GM12873 (cell line): ENCODE results near the gene ERCC1.

Source experiments
- TF ChIP-seq, protein P1 (sequence below): IDR thresholded peaks from 2 replicates; pipeline ENCODE4 v1.5.1; 2012; ENCODE audit warnings: low read depth, mild to moderate bottlenecking, moderate library complexity, low read length, control low read depth; ENCODE audit not compliant: insufficient read depth; ENCODE audit errors: missing control alignments

Gene ERCC1

DNA sequence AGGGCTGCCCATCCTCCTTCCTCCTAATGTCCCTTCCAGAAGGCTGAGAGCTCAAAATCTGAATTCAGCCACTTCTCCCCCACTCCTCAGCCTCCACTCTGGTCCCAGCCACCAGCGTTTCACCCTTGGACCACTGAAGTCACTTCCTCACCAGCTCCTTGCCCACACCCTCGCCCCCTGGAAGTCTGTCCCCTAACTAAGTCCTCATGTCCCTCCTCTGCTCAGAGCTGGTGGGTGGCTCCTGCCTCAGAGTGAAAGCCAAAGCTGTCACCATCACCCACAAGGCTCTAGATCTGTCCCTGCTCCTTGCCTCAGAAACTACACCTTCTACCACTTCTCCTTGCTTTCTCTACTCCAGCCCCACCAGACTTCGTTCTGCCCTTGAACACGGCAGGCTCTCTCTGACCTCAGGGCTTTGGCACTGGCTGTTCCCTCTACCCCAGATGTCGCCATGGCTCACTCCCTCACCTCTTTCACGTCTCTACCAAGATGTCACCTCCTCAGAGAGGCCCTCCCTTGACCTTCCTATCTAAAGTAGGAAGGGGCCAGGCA, 1.7 kb downstream of the ERCC1 start:
- TF ChIP-seq, protein P1, sequence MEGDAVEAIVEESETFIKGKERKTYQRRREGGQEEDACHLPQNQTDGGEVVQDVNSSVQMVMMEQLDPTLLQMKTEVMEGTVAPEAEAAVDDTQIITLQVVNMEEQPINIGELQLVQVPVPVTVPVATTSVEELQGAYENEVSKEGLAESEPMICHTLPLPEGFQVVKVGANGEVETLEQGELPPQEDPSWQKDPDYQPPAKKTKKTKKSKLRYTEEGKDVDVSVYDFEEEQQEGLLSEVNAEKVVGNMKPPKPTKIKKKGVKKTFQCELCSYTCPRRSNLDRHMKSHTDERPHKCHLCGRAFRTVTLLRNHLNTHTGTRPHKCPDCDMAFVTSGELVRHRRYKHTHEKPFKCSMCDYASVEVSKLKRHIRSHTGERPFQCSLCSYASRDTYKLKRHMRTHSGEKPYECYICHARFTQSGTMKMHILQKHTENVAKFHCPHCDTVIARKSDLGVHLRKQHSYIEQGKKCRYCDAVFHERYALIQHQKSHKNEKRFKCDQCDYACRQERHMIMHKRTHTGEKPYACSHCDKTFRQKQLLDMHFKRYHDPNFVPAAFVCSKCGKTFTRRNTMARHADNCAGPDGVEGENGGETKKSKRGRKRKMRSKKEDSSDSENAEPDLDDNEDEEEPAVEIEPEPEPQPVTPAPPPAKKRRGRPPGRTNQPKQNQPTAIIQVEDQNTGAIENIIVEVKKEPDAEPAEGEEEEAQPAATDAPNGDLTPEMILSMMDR: no peak

- TF ChIP-seq, protein P1: no peak
Observed at GRCh38 chr19:45420871-45421270, 2.8 kb downstream of the ERCC1 start.

DNA sequence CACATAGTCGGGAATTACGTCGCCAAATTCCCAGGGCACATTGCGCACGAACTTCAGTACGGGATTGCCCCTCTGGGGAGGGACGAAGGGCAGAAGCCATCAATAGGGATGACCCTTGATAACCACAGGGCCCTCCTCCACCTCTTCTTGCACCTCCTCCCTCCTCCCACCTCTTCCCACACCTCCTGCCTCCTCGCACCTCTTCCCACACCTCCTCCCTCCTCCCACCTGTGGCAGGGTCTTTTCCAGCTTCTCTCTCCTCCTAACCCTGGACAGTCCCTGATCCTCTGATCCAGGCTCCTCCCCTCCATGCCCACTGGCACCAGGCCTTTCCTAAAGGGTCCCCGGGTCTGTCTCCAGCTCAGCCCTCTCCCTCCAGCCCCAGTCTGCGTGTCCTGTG, 3.4 kb downstream of the ERCC1 start:
- TF ChIP-seq, protein P1: no peak

DNA sequence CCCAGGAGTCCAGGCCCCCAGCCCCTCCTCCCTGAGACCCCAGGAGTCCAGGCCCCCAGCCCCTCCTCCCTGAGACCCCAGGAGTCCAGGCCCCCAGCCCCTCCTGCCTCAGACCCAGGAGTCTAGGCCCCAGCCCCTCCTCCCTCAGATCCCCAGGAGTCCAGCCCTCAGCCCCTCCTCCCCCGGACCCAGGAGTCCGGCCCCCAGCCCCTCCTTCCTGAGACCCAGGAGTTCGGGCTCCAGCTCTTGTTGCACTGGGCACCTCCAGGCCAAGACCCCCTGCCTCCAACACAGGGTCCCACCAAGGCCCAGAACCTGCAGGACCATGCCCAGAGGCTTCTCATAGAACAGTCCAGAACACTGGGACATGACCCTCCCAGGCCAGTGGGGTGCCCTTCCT, 3.8 kb downstream of the ERCC1 start:
- TF ChIP-seq, protein P1: no peak

- TF ChIP-seq, protein P1: no peak
Observed at GRCh38 chr19:45419396-45419795, 4.3 kb downstream of the ERCC1 start.

- TF ChIP-seq, protein P1: no peak
Observed at GRCh38 chr19:45418802-45419201, 4.9 kb downstream of the ERCC1 start.

GRCh38 chr19:45417151-45417550, 6.6 kb downstream of the ERCC1 start:
- TF ChIP-seq, protein P1: no peak

- TF ChIP-seq, protein P1: no peak
Observed at GRCh38 chr19:45414468-45414867, 9.2 kb downstream of the ERCC1 start.
